ENCODE measurements around the gene SMC2. TPM values are rescaled to one million over a fixed set of nuclear protein-coding genes. Genes with fewer than 3 reads are reported as not detected.

The SMC2 gene
- total and polyA plus RNA-seq, 10 of the 15 experiments (the other 5 are each of a cell fraction or from before 2014, with no cell fraction given) = 22.9 to 116 (median 50.0) TPM

DNA sequence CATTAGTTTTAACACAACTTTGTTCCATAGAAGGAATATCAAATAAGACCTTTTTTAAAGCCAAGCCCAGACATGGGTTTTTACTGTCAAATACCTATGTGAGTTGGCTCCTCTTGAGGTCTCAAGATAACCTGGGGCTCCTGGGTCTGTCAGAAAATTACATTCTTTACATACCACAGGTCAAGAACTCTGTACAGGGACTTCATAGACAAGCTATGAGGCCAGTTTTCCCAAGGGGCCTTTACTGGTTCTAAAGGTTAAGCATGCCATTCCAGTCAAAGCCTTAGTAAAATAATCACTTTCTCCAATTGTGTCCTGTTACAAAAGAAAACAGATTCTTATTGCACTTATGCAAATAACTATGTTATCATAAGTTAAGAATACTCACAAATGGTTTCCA, 15.5 kb upstream of the SMC2 start:
- POLR2A ChIA-PET = no interaction called here
- in situ Hi-C loops (cut with MboI) = no loop called here

GRCh38 chr9:104080983-104081382, 13.1 kb upstream of the SMC2 start:
- ChIA-PET POLR2A (no interaction called here), RAD21 (ENCODE audit: unreplicated experiment) (no interaction called here), CTCF (interaction anchor here (1.3 to 1.8 kb wide), 2 partner anchors 11 to 13 kb away, joined by 3 to 4 read pairs; partner anchors contain the start of gene SMC2), SMC1A (ENCODE audit: uncharacterized antibody, unreplicated experiment) (interaction anchor here (1.6 kb wide), 1 partner anchor 12 kb away, joined by 5 read pairs; no protein-coding TSS in a partner anchor)
- Histone ChIP-seq H3K9me3 (replicated peaks; ENCODE audit: control insufficient read depth, insufficient read depth, low read length) (peaks cover 2% of the 10 kb centered on the region; the same call in 1 of the 3 replicates), H3K9ac (ENCODE audit: control insufficient read depth, insufficient read depth, low read length) (no peak overlapping the region), H4K20me1 (ENCODE audit: control insufficient read depth, insufficient read depth) (no peaks in the 10 kb centered on the region), H3K27ac (ENCODE audit: control insufficient read depth, insufficient read depth) (no peak overlapping the region), H2AFZ (ENCODE audit: control insufficient read depth, low read depth, low read length) (no peak overlapping the region), H3K4me3 (no peak overlapping the region), H3K27me3 (replicated peaks in 1 of 2; ENCODE audit: control insufficient read depth in 2 of 2, insufficient read depth in 2 of 2, low read length in 1 of 2) (no peaks in the 10 kb centered on the region), H3K79me2 (ENCODE audit: control insufficient read depth, insufficient read depth, low read length) (no peaks in the 10 kb centered on the region), H3K4me1 (ENCODE audit: control insufficient read depth, insufficient read depth, low read length) (no peaks in the 10 kb centered on the region), H3K36me3 (ENCODE audit: control insufficient read depth in 2 of 2, insufficient read depth in 2 of 2, low read length in 1 of 2) (no peaks in the 10 kb centered on the region), H3K4me2 (ENCODE audit: control insufficient read depth, insufficient read depth) (no peak overlapping the region)
- in situ Hi-C loops (cut with MboI) = no loop called here
- no TSS peak for BruUV-seq (replicated peaks)
- FAIRE-seq (no peak), ATAC-seq (no peak), DNase-seq (ENCODE audit: low read depth, low spot score) (no peak)
- intact Hi-C loops (cut with micrococcal nuclease; ENCODE audit: unreplicated experiment) = no loop called here
- TF ChIP-seq BACH1 (IDR thresholded peaks at IDR 0.05; ENCODE audit: borderline replicate concordance) (no peak), USF1 (IDR thresholded peaks at IDR 0.05; ENCODE audit: borderline replicate concordance, extremely low read length, insufficient read depth, low read depth, low read length) (no peak)

More for the DNA sequence above, 15.5 kb upstream of the SMC2 start:
- Histone ChIP-seq H2AFZ (ENCODE audit: control insufficient read depth, low read depth, low read length) (no peak overlapping the region), H3K36me3 (ENCODE audit: control insufficient read depth in 2 of 2, insufficient read depth in 2 of 2, low read length in 1 of 2) (no peaks in the 10 kb centered on the region), H3K4me3 (no peak overlapping the region), H3K9ac (ENCODE audit: control insufficient read depth, insufficient read depth, low read length) (no peak overlapping the region), H3K27me3 (replicated peaks in 1 of 2; ENCODE audit: control insufficient read depth in 2 of 2, insufficient read depth in 2 of 2, low read length in 1 of 2) (no peaks in the 10 kb centered on the region), H3K9me3 (replicated peaks; ENCODE audit: control insufficient read depth, insufficient read depth, low read length) (peaks cover 2% of the 10 kb centered on the region; the same call in 1 of the 3 replicates), H3K4me1 (ENCODE audit: control insufficient read depth, insufficient read depth, low read length) (no peaks in the 10 kb centered on the region), H4K20me1 (ENCODE audit: control insufficient read depth, insufficient read depth) (no peaks in the 10 kb centered on the region), H3K4me2 (ENCODE audit: control insufficient read depth, insufficient read depth) (no peak overlapping the region), H3K27ac (ENCODE audit: control insufficient read depth, insufficient read depth) (no peak overlapping the region), H3K79me2 (ENCODE audit: control insufficient read depth, insufficient read depth, low read length) (no peaks in the 10 kb centered on the region)
- RAD21 ChIA-PET (ENCODE audit: unreplicated experiment) = no interaction called here
- FAIRE-seq (no peak), ATAC-seq (no peak), DNase-seq (ENCODE audit: low read depth, low spot score) (no peak)
- no TSS peak for BruUV-seq (replicated peaks)
- TF ChIP-seq GABPA (IDR thresholded peaks at IDR 0.05; ENCODE audit: low read depth) = no peak
- no peak for TF ChIP-seq EP300 (IDR thresholded peaks at IDR 0.05; ENCODE audit: borderline replicate concordance in 1 of 2, control insufficient read depth in 1 of 2, low read depth in 2 of 2, low read length in 2 of 2)
- no peak for TF ChIP-seq TARDBP (IDR thresholded peaks at IDR 0.05; ENCODE audit: borderline replicate concordance)
- TF ChIP-seq MTA2 (IDR thresholded peaks at IDR 0.05; ENCODE audit: low read depth) = no peak
- no peak for TF ChIP-seq PKNOX1 (IDR thresholded peaks at IDR 0.05)
- TF ChIP-seq NBN (IDR thresholded peaks at IDR 0.05) = no peak
- CTCF ChIA-PET = no interaction called here
- SMC1A ChIA-PET (ENCODE audit: uncharacterized antibody, unreplicated experiment) = interaction anchor here (0.7 to 1.3 kb wide), 3 partner anchors 12 to 43 kb away, joined by 3 to 4 read pairs (median 3); partner anchors contain the start of gene SMC2
- intact Hi-C loops (cut with micrococcal nuclease; ENCODE audit: unreplicated experiment) = no loop called here

Measured in GM12878 (cell line).